HCT116 (cell line): Measurements from ENCODE around the gene SHROOM1. TPM values are rescaled to one million over a fixed set of nuclear protein-coding genes. Genes with fewer than 3 reads are reported as not detected.
"Not testable (repeated sequence)": the region's sequence is repeated elsewhere in the genome, so short reads cannot be mapped to it uniquely, and the experiment has no call there.

ENCODE experiments used
- ATAC-seq: fragments of 200-7000 bp; cut with Tn5 transposase; 2 replicates; pipeline ENCODE4 v1.9.1; 2020; ENCODE audit warnings: mild to moderate bottlenecking, moderate library complexity
- BruUV-seq: library from RNA; stranded (reverse); fragments of 400-500 nt; replicated peaks from 2 replicates; lab custom pipeline; 2021; lab: Mats Ljungman, UMichigan
- CTCF ChIA-PET: fragments of 300-600 bp; sonication (Branson Sonifier 250); formaldehyde crosslinking; loops from one replicate; lab custom pipeline; 2021; ENCODE audit warnings: antibody characterized with exemption; lab: Charles Lee
- POLR2A ChIA-PET: fragments of 300-600, 350-600 bp; sonication (Branson Sonifier 250); formaldehyde crosslinking; loops from one replicate; lab custom pipeline; 2021; ENCODE audit warnings: antibody characterized with exemption; lab: Charles Lee
- RAD21 ChIA-PET, 2 experiments: fragments of 300-600 bp; sonication (Branson Sonifier 250); formaldehyde crosslinking; loops; one replicate each; lab custom pipeline; 2023; ENCODE audit warnings: low total read pairs in 2 of 2; ENCODE audit not compliant: uncharacterized antibody in 2 of 2, unreplicated experiment in 2 of 2, low non-redundant PET in 1 of 2; lab: Charles Lee
- DNase-seq: peaks from one replicate; pipeline ENCODE4 v3.0.0-alpha.2; 2010; ENCODE audit warnings: low read depth, low spot score
- H2AFZ ChIP-seq: fragments of 200-600 bp; shearing (Covaris generic), sonication (generic); 2 replicates; pipeline ENCODE4 v1.6.1; 2017; ENCODE audit warnings: low read depth, mixed run types, mixed read lengths, antibody characterized with exemption, low read length; ENCODE audit not compliant: poor library complexity, severe bottlenecking
- H3K27ac ChIP-seq: 2 replicates; pipeline ENCODE4 v1.5.1; 2012; ENCODE audit warnings: low read depth, low read length
- H3K27me3 ChIP-seq: fragments of 200-600 bp; sonication (generic); 2 replicates; pipeline ENCODE4 v1.6.1; 2016; ENCODE audit warnings: mixed run types, low read length, mixed read lengths; ENCODE audit not compliant: insufficient read depth
- H3K36me3 ChIP-seq, 2 experiments: fragments of 200-500 bp in 1 of 2; fragments of 200-600 bp in 1 of 2; sonication (Bioruptor generic) in 1 of 2; sonication (generic) in 1 of 2; 2 replicates each; pipeline versions ENCODE4 v1.5.1 to v1.6.1; 2014 to 2016; ENCODE audit warnings: low read length in 2 of 2, inconsistent platforms in 1 of 2, mixed read lengths in 1 of 2, mixed run types in 1 of 2; ENCODE audit not compliant: insufficient read depth in 2 of 2, control insufficient read depth in 1 of 2
- H3K4me1 ChIP-seq, 2 experiments: fragments of 200-600 bp in 1 of 2; sonication (generic) in 1 of 2; 2 replicates each; pipeline versions ENCODE4 v1.5.1 to v1.6.1; 2012 to 2017; ENCODE audit warnings: low read length in 2 of 2, inconsistent platforms in 1 of 2, mild to moderate bottlenecking in 1 of 2, mixed read lengths in 1 of 2, mixed run types in 1 of 2, moderate library complexity in 1 of 2; ENCODE audit not compliant: insufficient read depth in 2 of 2, control insufficient read depth in 1 of 2
- H3K4me2 ChIP-seq: fragments of 200-600 bp; sonication (generic); 2 replicates; pipeline ENCODE4 v1.6.1; 2017; ENCODE audit warnings: mixed run types, low read length, mixed read lengths
- H3K4me3 ChIP-seq, 2 experiments: fragments of 200-600 bp in 1 of 2; sonication (generic) in 1 of 2; replicated peaks in 1 of 2; 2 replicates each; pipeline ENCODE4 v1.5.1; 2011 to 2016; ENCODE audit warnings: low read length in 2 of 2, control low read depth in 1 of 2, low read depth in 1 of 2, mild to moderate bottlenecking in 1 of 2, mixed read lengths in 1 of 2, mixed run types in 1 of 2
- H3K79me2 ChIP-seq: fragments of 200-600 bp; sonication (generic); 2 replicates; pipeline ENCODE4 v1.6.1; 2017; ENCODE audit warnings: mild to moderate bottlenecking, mixed run types, low read length, moderate library complexity, mixed read lengths; ENCODE audit not compliant: insufficient read depth
- H3K9ac ChIP-seq: fragments of 200-600 bp; sonication (generic); 2 replicates; pipeline ENCODE4 v1.6.1; 2016; ENCODE audit warnings: low read length, mixed read lengths
- H3K9me2 ChIP-seq: fragments of 200-600 bp; sonication (generic), shearing (Covaris generic); 2 replicates; pipeline ENCODE4 v1.6.1; 2017; ENCODE audit warnings: mixed run types, mild to moderate bottlenecking, moderate library complexity; ENCODE audit not compliant: insufficient read depth
- H3K9me3 ChIP-seq, 2 experiments: fragments of 200-500 bp in 1 of 2; fragments of 200-600 bp in 1 of 2; sonication (Bioruptor generic) in 1 of 2; sonication (generic) in 1 of 2; 2 replicates each; pipeline ENCODE4 v1.6.1; 2014 to 2017; ENCODE audit warnings: low read length in 2 of 2, mixed read lengths in 2 of 2, inconsistent platforms in 1 of 2, low read depth in 1 of 2, mild to moderate bottlenecking in 1 of 2, mixed run types in 1 of 2, moderate library complexity in 1 of 2; ENCODE audit not compliant: control insufficient read depth in 1 of 2, insufficient read depth in 1 of 2
- H4K20me1 ChIP-seq: fragments of 200-600 bp; sonication (generic), shearing (Covaris generic); 2 replicates; pipeline ENCODE4 v1.6.1; 2017; ENCODE audit warnings: mixed run types, mild to moderate bottlenecking, moderate library complexity; ENCODE audit not compliant: insufficient read depth
- intact Hi-C: fragments of 100-400 bp; cut with micrococcal nuclease; formaldehyde crosslinking; loops from 2 replicates; pipeline ENCODE4 v1.10.0; 2022
- total RNA-seq: library from RNA; stranded (reverse); gene quantifications from one replicate; pipeline ENCODE4 v1.2.1, GENCODE V29; 2021; ENCODE audit not compliant: unreplicated experiment

SHROOM1 gene
- total RNA-seq, 1 experiment from 2014 or later, result 9.5 TPM

DNA sequence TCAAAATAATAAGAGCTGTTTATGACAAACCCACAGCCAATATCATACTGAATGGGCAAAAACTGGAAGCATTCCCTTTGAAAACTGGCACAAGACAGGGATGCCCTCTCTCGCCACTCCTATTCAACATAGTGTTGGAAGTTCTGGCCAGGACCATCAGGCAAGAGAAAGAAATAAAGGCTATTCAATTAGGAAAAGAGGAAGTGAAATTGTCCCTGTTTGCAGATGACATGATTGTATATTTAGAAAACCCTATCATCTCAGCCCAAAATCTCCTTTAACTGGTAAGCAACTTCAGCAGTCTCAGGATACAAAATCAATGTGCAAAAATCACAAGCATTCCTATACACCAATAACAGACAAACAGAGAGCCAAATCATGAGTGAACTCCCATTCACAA is 26.2 kb downstream of the SHROOM1 start:
- H3K9me2 ChIP-seq, H3K4me2 ChIP-seq, CTCF ChIA-PET, H3K4me1 ChIP-seq, H3K27ac ChIP-seq, intact Hi-C loops, DNase-seq, H4K20me1 ChIP-seq, H3K27me3 ChIP-seq, H3K9me3 ChIP-seq, H2AFZ ChIP-seq, H3K9ac ChIP-seq, H3K4me3 ChIP-seq, BruUV-seq, H3K36me3 ChIP-seq, H3K79me2 ChIP-seq, ATAC-seq, POLR2A ChIA-PET: not testable (repeated sequence)
- RAD21 ChIA-PET, result interaction anchor here in 1 of 2 experiments (0.5 kb wide), 1 partner anchor 27 kb away, joined by 4 read pairs; the partner anchor contains the start of gene SHROOM1

DNA sequence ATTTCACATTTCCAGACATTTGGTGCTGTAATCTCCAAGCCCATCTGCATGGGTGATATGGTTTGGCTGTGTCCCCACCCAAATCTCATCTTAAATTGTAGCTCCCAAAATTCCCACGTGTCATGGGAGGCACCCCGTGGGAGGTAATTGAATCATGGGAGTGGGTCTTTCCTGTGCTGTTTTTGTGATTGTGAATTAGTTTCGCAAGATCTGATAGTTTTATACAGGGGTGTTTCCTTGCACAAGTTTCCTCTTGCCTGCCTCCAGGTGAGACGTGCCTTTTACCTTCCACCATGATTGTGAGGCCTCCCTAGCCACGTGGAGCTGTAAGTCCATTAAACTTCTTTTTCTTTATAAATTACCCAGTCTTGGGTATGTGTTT is 27.8 kb downstream of the SHROOM1 start:
- intact Hi-C loops, CTCF ChIA-PET, ATAC-seq: not testable (repeated sequence)

More for the DNA sequence above, 27.8 kb downstream of the SHROOM1 start:
- POLR2A ChIA-PET, H3K4me1 ChIP-seq, H3K79me2 ChIP-seq, BruUV-seq, H3K36me3 ChIP-seq, H3K4me2 ChIP-seq, H3K4me3 ChIP-seq, H2AFZ ChIP-seq, H3K9ac ChIP-seq, H3K9me2 ChIP-seq, H3K27me3 ChIP-seq, H4K20me1 ChIP-seq, DNase-seq, H3K9me3 ChIP-seq, H3K27ac ChIP-seq: not testable (repeated sequence)
- RAD21 ChIA-PET, result interaction anchor here in 1 of 2 experiments (0.9 kb wide), 1 partner anchor 48 kb away, joined by 3 read pairs; no protein-coding TSS in a partner anchor
